Upper lobe of left lung (tissue), 4 donors: ENCODE results near the gene RASA3.

Source experiments
- CTCF ChIP-seq, 6 experiments: fragments of 450-650 bp in 4 of 6; fragments of 200-600 bp in 2 of 6; sonication (generic) in 2 of 6; IDR thresholded peaks; one replicate each; pipeline ENCODE4 v1.5.1; 2016 to 2019; ENCODE audit warnings: antibody characterized with exemption in 6 of 6
- EP300 ChIP-seq, 4 donors: sonication (generic); formaldehyde crosslinking; IDR thresholded peaks; one replicate each; pipeline ENCODE4 v1.5.1; 2017; ENCODE audit warnings: antibody characterized with exemption in 4 of 4, control low read depth in 2 of 4
- POLR2AphosphoS5 ChIP-seq, 2 donors: sonication (generic); formaldehyde crosslinking; IDR thresholded peaks; one replicate each; pipeline ENCODE4 v1.5.1; 2017; ENCODE audit warnings: antibody characterized with exemption in 2 of 2

- TF ChIP-seq CTCF (IDR thresholded peaks at IDR 0.05) (no peak), EP300 (IDR thresholded peaks at IDR 0.05) (no peak), POLR2AphosphoS5 (IDR thresholded peaks at IDR 0.05) (no peak)
These were observed 121.9 kb downstream of the RASA3 start for GRCh38 chr13:114010401-114011101.
